M059J (cell line): ENCODE data around the gene SMIM45.
"Not testable (repeated sequence)": the region's sequence is repeated elsewhere in the genome, so short reads cannot be mapped to it uniquely, and the experiment has no call there.

Experiments
- DNase-seq: peaks from one replicate; pipeline ENCODE4 v3.0.0-alpha.2; 2012; ENCODE audit warnings: low read depth

The SMIM45 gene

GRCh38 chr22:41935015-41935351, 17.0 kb upstream of the SMIM45 start:
- DNase-seq: no peak

DNA sequence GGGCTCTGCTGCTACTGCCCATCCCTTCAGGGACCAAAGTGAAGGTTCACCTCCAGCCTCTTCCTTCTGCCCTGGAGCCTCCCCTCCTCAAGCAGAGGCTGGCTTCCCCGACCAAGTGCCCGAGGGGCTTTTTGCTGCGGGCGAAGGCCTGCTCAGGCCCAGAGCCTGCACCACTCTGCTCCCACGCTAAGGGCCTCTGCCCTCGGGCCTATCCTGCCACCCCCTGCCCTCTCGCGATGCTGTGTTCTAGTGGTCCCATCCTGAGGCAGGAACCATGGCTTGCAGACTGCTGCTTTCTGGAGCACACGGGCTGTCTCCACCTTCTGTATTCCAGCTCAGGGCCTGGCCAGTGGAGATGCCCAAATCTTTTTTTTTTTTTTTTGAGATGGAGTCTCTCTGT, 16.4 kb upstream of the SMIM45 start:
- DNase-seq: no peak

DNA sequence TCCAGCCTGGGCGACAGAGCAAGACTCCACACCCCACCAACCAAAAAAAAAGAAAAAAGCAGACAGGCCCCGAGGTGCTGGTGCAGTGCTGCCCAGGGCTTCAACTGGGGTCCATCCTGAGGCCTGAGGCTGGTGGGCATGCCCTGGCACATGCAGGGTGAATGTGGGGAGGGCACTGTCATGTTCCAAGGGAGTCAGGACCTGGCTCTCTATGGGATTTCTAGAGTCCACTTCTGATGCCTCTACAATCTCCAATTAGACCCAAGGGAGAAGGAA, 15.1 kb upstream of the SMIM45 start:
- DNase-seq: no peak

DNA sequence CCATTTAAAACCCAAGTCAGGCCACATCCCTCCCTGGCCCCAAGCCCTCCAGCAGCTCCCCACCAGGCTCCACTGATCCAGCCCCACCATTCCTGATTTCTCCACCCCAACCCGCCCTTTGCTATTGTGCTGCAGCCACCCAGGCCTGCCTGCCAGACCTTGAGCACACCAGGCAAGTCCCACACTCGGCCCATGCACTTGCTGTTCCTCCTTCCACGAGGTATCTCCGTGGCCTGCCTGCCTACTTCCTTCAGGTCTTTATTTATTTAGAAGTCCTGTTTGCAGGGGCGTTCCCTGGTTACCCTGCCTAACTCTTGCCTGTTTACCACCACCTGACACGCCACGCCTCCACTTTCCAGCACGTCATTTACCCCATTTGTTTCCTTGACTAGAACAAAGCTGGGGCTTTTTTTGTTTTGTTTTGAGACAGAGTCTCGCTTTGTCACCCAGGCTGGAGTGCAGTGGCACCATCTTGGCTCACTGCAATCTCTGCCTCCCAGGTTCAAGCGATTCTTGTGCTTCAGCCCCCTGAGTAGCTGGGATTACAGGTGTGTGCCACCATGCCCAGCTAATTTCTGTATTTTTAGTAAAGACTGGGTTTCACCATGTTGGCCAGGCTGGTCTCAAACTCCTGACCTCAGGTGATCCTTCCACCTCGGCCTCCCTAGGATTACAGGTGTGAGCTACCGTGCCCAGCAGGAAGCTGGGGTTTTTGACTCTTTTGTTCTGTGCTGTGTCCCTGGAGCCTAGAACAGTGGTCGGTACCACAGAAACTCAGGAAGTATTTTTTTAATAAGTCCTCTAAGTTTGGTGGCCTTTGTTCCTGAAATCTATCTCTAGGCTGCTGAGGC, 11.7 kb upstream of the SMIM45 start:
- DNase-seq: no peak

GRCh38 chr22:41940832-41941765, 10.9 kb upstream of the SMIM45 start:
- DNase-seq: peak; percentile 86

DNA sequence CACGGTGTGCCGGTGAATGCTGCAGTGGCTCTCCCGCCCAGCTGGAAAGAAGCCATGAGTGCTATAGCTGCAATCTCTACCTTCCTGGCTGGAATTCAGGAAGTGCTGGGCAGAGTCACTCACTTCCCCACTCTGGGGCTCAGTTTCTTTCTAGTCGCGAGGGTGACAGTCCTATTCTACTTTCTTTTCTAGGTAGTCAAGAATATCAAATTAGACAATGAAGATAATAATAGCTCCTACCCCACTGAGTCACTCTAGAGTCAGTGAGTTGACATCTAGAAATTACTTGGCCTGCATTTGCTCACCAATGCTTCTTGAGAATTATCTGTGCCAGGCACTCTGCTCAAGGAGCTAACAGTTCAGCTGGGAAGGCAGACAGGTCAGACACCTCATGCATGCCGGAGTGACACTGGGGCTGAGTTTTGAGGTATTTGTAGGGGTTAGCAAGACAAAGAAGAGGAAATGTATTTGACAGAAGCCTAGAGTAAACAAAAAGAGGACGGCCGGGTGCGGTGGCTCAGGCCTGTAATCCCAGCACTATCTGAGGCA, 8.2 kb upstream of the SMIM45 start:
- DNase-seq: no peak

GRCh38 chr22:41946629-41947423, 5.1 kb upstream of the SMIM45 start, which contains the start of gene CENPM:
CENPM (minus strand) TSS chr22:41947152; CDS start chr22:41947076, 76 bp downstream.
- peak; percentile 90 for DNase-seq

- DNase-seq: no peak
Measured at GRCh38 chr22:41947424-41948080, 4.4 kb upstream of the SMIM45 start.

DNA sequence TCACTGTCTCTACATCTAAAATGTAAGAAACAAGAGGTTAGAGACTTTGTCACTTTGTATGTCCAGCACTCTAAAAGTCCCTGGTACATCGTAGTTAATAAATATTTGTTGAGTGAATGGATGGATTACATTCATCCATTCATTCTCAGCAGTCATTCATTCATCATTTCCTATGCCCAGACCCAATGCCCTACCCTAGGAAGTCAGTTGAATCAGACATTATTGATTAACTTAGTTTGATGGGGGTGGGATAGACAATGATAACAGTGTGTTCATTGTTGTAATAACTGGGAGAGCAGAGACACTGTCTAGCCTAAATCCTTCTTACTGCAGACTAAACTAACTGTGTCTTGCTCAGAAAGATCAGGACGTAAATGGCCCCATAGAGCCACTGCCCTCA, 3.8 kb upstream of the SMIM45 start:
- no peak for DNase-seq

GRCh38 chr22:41948928-41949296, 3.0 kb upstream of the SMIM45 start:
- not testable (repeated sequence) for DNase-seq

DNA sequence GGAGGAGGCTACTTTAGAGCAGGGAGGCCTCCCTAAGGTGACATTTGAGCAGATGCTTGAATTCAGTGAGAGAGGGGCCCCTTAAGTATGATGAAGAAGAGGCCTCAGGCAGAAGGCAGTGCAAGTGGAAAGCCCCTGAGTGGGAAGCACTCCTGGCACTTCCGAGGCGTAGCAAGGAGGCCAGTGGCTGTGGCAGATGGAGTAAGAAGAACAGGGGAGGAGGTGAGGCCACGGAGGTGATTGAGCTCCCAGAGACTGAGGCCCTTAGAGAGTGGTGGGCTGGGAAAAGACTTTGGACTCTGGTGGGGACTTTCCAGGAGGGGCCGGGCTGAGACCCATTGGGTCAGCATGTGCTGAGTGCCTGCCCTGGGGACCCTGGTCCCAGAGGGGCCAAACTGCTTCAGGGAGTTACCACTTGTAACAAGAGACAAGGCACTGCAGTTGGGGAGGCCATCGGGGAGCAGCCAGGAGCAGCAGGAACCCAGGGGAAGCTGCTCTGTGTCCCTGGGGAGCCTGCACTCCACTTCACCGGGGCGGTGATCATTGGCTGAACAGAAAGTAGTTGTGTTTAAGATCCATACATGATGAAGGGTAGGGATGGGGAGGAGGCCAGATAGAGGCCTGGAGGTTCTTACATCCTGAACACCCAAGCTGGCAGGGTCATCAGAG, 2.5 kb upstream of the SMIM45 start:
- DNase-seq: no peak

GRCh38 chr22:41952713-41953112, 763 bp downstream of the SMIM45 start:
- DNase-seq: no peak

GRCh38 chr22:41957941-41958556, 6.1 kb downstream of the SMIM45 start:
- DNase-seq: no peak

DNA sequence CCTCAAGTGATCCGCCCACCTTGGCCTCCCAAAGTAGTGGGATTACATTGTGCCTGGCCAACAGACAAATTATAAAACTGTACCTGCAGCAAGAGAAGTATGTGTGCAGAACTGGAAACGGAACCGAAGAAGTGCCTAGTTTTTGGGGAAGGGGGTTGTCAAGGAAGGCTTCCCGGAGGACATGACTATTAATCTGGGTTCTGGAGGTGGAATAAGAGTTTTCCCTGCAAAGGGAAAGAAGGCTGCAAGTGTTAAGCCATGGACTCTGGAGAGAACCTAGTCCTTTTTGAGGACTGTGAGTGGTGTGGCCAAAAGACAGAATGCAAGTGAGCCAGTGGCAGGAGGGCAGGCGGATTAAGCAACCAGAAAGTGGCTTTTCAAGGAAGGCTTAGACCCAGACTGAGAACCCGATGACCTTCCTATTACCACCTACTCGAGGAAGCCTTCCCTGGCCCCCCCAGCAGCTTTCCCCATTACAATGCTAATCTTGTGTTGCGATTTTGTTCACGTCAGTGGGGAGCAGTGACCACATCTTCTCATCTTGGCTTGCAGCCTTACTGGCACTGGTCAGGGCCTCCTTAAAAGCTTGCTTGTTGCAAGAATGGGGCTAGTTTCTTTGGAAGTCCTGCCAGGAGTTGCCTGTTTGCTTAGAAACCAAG, 11.6 kb downstream of the SMIM45 start:
- DNase-seq: no peak

- no peak for DNase-seq
Measured at GRCh38 chr22:41964112-41964491, 12.2 kb downstream of the SMIM45 start.

DNA sequence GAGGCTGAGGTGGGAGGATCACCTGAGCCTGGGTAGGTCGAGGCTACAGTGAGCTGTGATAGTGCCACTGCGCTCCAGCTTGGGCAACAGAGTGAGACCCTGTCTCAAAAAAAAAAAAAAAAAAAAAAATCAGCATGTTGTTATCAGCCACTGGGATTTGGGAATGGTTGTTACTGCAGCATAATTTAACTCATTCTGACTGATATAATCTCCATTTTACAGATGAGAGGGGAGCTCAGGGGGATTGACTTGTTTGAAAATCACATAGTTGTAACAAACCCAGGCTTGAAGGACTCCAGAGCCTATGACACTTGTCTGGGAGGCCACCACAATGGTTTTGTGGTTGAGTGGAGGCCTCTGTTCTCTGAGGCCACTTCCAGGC, 14.3 kb downstream of the SMIM45 start:
- DNase-seq: no peak

GRCh38 chr22:41966607-41967240, 14.8 kb downstream of the SMIM45 start:
- DNase-seq: peak; percentile 85

- DNase-seq: no peak
Measured at GRCh38 chr22:41968601-41969000, 16.7 kb downstream of the SMIM45 start.

GRCh38 chr22:41969110-41969646, 17.2 kb downstream of the SMIM45 start, which contains the start of gene SEPTIN3:
SEPTIN3 (plus strand) TSS chr22:41969443; CDS start chr22:41971493, 2,050 bp downstream.
- no peak for DNase-seq
